HG03442 (cell line): ENCODE results near the gene SOSTDC1.
"Not testable (repeated sequence)": the region's sequence is repeated elsewhere in the genome, so short reads cannot be mapped to it uniquely, and the experiment has no call there.

Experiments used
- ATAC-seq: cut with Tn5 transposase; IDR thresholded peaks from one replicate; pipeline ENCODE4 v1.9.1; 2021; ENCODE audit warnings: mild to moderate bottlenecking, moderate library complexity; ENCODE audit not compliant: unreplicated experiment

The SOSTDC1 gene

GRCh38 chr7:16465469-16466361, at the start of gene SOSTDC1:
SOSTDC1 (minus strand) TSS chr7:16465738; CDS start chr7:16465668, 70 bp downstream.
- no peak for ATAC-seq

GRCh38 chr7:16514729-16515128, 49.2 kb upstream of the SOSTDC1 start:
- no peak for ATAC-seq

- no peak for ATAC-seq
Observed at GRCh38 chr7:16514271-16514670, 48.7 kb upstream of the SOSTDC1 start.

- ATAC-seq = no peak
Observed at GRCh38 chr7:16512097-16512496, 46.6 kb upstream of the SOSTDC1 start.

GRCh38 chr7:16511314-16511713, 45.8 kb upstream of the SOSTDC1 start:
- ATAC-seq = no peak

GRCh38 chr7:16509829-16510228, 44.3 kb upstream of the SOSTDC1 start:
- ATAC-seq = no peak

GRCh38 chr7:16506422-16506821, 40.9 kb upstream of the SOSTDC1 start:
- not testable (repeated sequence) for ATAC-seq

- no peak for ATAC-seq
Observed at GRCh38 chr7:16504019-16504418, 38.5 kb upstream of the SOSTDC1 start.

GRCh38 chr7:16502303-16502702, 36.8 kb upstream of the SOSTDC1 start:
- ATAC-seq = no peak

- no peak for ATAC-seq
Observed at GRCh38 chr7:16498122-16498521, 32.6 kb upstream of the SOSTDC1 start.

- no peak for ATAC-seq
Observed at GRCh38 chr7:16494955-16495719, 29.6 kb upstream of the SOSTDC1 start.

- no peak for ATAC-seq
Observed at GRCh38 chr7:16494551-16494950, 29.0 kb upstream of the SOSTDC1 start.

- no peak for ATAC-seq
Observed at GRCh38 chr7:16493266-16493665, 27.7 kb upstream of the SOSTDC1 start.

- no peak for ATAC-seq
Observed at GRCh38 chr7:16492513-16493062, 27.1 kb upstream of the SOSTDC1 start.

GRCh38 chr7:16491148-16491547, 25.6 kb upstream of the SOSTDC1 start:
- no peak for ATAC-seq

GRCh38 chr7:16484453-16485158, 19.1 kb upstream of the SOSTDC1 start:
- no peak for ATAC-seq

- ATAC-seq = no peak
Observed at GRCh38 chr7:16479591-16479990, 14.1 kb upstream of the SOSTDC1 start.

- no peak for ATAC-seq
Observed at GRCh38 chr7:16479161-16479560, 13.6 kb upstream of the SOSTDC1 start.

- ATAC-seq = no peak
Observed at GRCh38 chr7:16471933-16472332, 6.4 kb upstream of the SOSTDC1 start.

- ATAC-seq = no peak
Observed at GRCh38 chr7:16463949-16464715, 1.4 kb downstream of the SOSTDC1 start.
